HepG2 (cell line): ENCODE results near the gene ITGAE. TPM values are rescaled to one million over a fixed set of nuclear protein-coding genes. Genes with fewer than 3 reads are reported as not detected.

Experiments
- ARNTL ChIP-seq: sonication (generic); formaldehyde crosslinking; IDR thresholded peaks from 2 replicates; pipeline ENCODE4 v1.4.0; 2020; ENCODE audit warnings: mild to moderate bottlenecking, missing genetic modification reagents
- CREB1 ChIP-seq, 2 experiments: fragments of 450-650 bp in 1 of 2; IDR thresholded peaks; 2 replicates each; pipeline ENCODE4 v1.6.1; 2016 to 2017; ENCODE audit warnings: control low read depth in 1 of 2, mild to moderate bottlenecking in 1 of 2, missing compliant biosample characterization in 1 of 2, missing genetic modification characterization in 1 of 2
- CTCF ChIP-seq: sonication (generic); formaldehyde crosslinking; IDR thresholded peaks from 2 replicates; pipeline ENCODE4 v1.5.0; 2020; ENCODE audit warnings: mild to moderate bottlenecking, missing genetic modification reagents, moderate library complexity
- FOSL2 ChIP-seq: sonication (generic); formaldehyde crosslinking; IDR thresholded peaks from 2 replicates; pipeline ENCODE4 v1.4.0; 2020; ENCODE audit warnings: missing genetic modification reagents
- MAF1 ChIP-seq: sonication (generic); formaldehyde crosslinking; IDR thresholded peaks from 2 replicates; pipeline ENCODE4 v1.5.0; 2020; ENCODE audit warnings: missing genetic modification reagents, borderline replicate concordance
- MTERF4 ChIP-seq: sonication (generic); formaldehyde crosslinking; IDR thresholded peaks from 2 replicates; pipeline ENCODE4 v1.8.0; 2023; ENCODE audit warnings: mild to moderate bottlenecking, missing genetic modification reagents
- MTF1 ChIP-seq: sonication (generic); formaldehyde crosslinking; IDR thresholded peaks from 2 replicates; pipeline ENCODE4 v1.5.0; 2020; ENCODE audit warnings: missing genetic modification reagents
- POGZ ChIP-seq: sonication (generic); formaldehyde crosslinking; IDR thresholded peaks from 2 replicates; pipeline ENCODE4 v1.4.0; 2020; ENCODE audit warnings: mild to moderate bottlenecking, missing genetic modification reagents
- RXRA ChIP-seq: sonication (generic); formaldehyde crosslinking; IDR thresholded peaks from 2 replicates; pipeline ENCODE4 v1.5.1; 2020; ENCODE audit warnings: missing genetic modification reagents
- SMARCE1 ChIP-seq: fragments of 450-650 bp; IDR thresholded peaks from 2 replicates; pipeline ENCODE4 v1.6.1; 2017; ENCODE audit warnings: borderline replicate concordance
- ZNF337 ChIP-seq: sonication (generic); formaldehyde crosslinking; IDR thresholded peaks from 2 replicates; pipeline ENCODE4 v1.5.1; 2020; ENCODE audit warnings: missing genetic modification reagents, low read depth, mild to moderate bottlenecking, borderline replicate concordance
- ZNF501 ChIP-seq: sonication (generic); formaldehyde crosslinking; IDR thresholded peaks from 2 replicates; pipeline ENCODE4 v1.5.1; 2020; ENCODE audit warnings: mild to moderate bottlenecking, moderate library complexity, missing genetic modification reagents
- ZNF556 ChIP-seq: sonication (generic); formaldehyde crosslinking; IDR thresholded peaks from 2 replicates; pipeline ENCODE4 v1.4.0; 2020; ENCODE audit warnings: mild to moderate bottlenecking, missing genetic modification reagents, borderline replicate concordance
- ZNF609 ChIP-seq: sonication (generic); formaldehyde crosslinking; IDR thresholded peaks from 2 replicates; pipeline ENCODE4 v1.4.0; 2020; ENCODE audit warnings: mild to moderate bottlenecking, missing genetic modification reagents, borderline replicate concordance
- ZNF781 ChIP-seq: sonication (generic); formaldehyde crosslinking; IDR thresholded peaks from 2 replicates; pipeline ENCODE4 v1.5.1; 2020; ENCODE audit warnings: borderline replicate concordance, mild to moderate bottlenecking, missing genetic modification reagents; ENCODE audit errors: not compliant biosample characterization
- ZNF784 ChIP-seq: sonication (generic); formaldehyde crosslinking; IDR thresholded peaks from 2 replicates; pipeline ENCODE4 v1.5.1; 2020; ENCODE audit warnings: missing genetic modification reagents, mild to moderate bottlenecking, borderline replicate concordance
- ZNF83 ChIP-seq: sonication (generic); formaldehyde crosslinking; IDR thresholded peaks from 2 replicates; pipeline ENCODE4 v1.4.0; 2020; ENCODE audit warnings: missing genetic modification reagents, mild to moderate bottlenecking, borderline replicate concordance
- polyA plus RNA-seq, 8 experiments: library from polyadenylated mRNA; depleted of rRNA in 3 of 8; stranded (reverse) in 7 of 8; unstranded in 1 of 8; fragments of >200 nt; fragmentation: Illumina TruSeq in 4 of 8; extraction: Trizol in 4 of 8; gene quantifications; 2 replicates each; pipeline versions ENCODE4 v1.2.1 to v1.2.3, GENCODE V29; 2011 to 2016; ENCODE audit warnings: low read depth in 4 of 8, missing spikeins in 1 of 8, mixed read lengths in 1 of 8; ENCODE audit not compliant: insufficient read depth in 1 of 8
- total RNA-seq, 5 experiments: library from RNA; depleted of rRNA; stranded (reverse); fragments of >200 nt; fragmentation: Illumina TruSeq; extraction: Trizol; gene quantifications; 2 replicates each; pipeline ENCODE4 v1.2.3, GENCODE V29; 2016; ENCODE audit warnings: low read depth in 1 of 5
- TF ChIP-seq, protein P1 (sequence below): IDR thresholded peaks from 2 replicates; pipeline ENCODE4 v1.6.1; 2018; ENCODE audit warnings: missing genetic modification reagents

The ITGAE gene
- total and polyA plus RNA-seq, 2 of the 13 experiments (the other 11 are each of a cell fraction or from before 2014, with no cell fraction given), result 42.3 to 49.0 TPM

- TF ChIP-seq, protein P1, sequence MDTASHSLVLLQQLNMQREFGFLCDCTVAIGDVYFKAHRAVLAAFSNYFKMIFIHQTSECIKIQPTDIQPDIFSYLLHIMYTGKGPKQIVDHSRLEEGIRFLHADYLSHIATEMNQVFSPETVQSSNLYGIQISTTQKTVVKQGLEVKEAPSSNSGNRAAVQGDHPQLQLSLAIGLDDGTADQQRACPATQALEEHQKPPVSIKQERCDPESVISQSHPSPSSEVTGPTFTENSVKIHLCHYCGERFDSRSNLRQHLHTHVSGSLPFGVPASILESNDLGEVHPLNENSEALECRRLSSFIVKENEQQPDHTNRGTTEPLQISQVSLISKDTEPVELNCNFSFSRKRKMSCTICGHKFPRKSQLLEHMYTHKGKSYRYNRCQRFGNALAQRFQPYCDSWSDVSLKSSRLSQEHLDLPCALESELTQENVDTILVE (CRISPR knock-in tag), result peak; percentile 20
- TF ChIP-seq ZNF609 (0 out of 2 replicates have a peak, but pooled peaks have one; percentile 24), RXRA (CRISPR knock-in tag) (peak; percentile 18; the same call in 1 of the 2 replicates), ZNF501 (CRISPR knock-in tag) (peak; percentile 63; the same call in 1 of the 2 replicates), ZNF556 (peak; percentile 11; the same call in 1 of the 2 replicates), ZNF83 (no peak; the same call in 1 of the 2 replicates), CTCF (CRISPR knock-in tag) (0 out of 2 replicates have a peak, but pooled peaks have one; percentile 5), MTF1 (no peak), ZNF784 (CRISPR knock-in tag) (peak; percentile 92; the same call in 1 of the 2 replicates), ZNF781 (CRISPR knock-in tag) (peak; percentile 47), POGZ (CRISPR knock-in tag) (no peak; the same call in 1 of the 2 replicates), ZNF337 (CRISPR knock-in tag) (peak; percentile 80; the same call in 1 of the 2 replicates), ARNTL (CRISPR knock-in tag) (0 out of 2 replicates have a peak, but pooled peaks have one; percentile 15), MAF1 (CRISPR knock-in tag) (0 out of 2 replicates have a peak, but pooled peaks have one; percentile 40), MTERF4 (CRISPR knock-in tag) (peak; percentile 90; the same call in 1 of the 2 replicates), FOSL2 (CRISPR knock-in tag) (no peak), SMARCE1 (no peak), CREB1 (IDR thresholded peaks at IDR 0.05) (peak; percentile 65), CREB1 (CRISPR knock-in tag; IDR thresholded peaks at IDR 0.05) (no peak)
Measured at GRCh38 chr17:3794557-3795389, 6.2 kb downstream of the ITGAE start (continued).
